Measurements from ENCODE around the gene C2CD2L. TPM values are rescaled to one million over a fixed set of nuclear protein-coding genes. Genes with fewer than 3 reads are reported as not detected.

C2CD2L gene
- total and polyA plus RNA-seq, 2 of the 13 experiments (the other 11 are each of a cell fraction or from before 2014, with no cell fraction given): 3.7 to 5.5 TPM

DNA sequence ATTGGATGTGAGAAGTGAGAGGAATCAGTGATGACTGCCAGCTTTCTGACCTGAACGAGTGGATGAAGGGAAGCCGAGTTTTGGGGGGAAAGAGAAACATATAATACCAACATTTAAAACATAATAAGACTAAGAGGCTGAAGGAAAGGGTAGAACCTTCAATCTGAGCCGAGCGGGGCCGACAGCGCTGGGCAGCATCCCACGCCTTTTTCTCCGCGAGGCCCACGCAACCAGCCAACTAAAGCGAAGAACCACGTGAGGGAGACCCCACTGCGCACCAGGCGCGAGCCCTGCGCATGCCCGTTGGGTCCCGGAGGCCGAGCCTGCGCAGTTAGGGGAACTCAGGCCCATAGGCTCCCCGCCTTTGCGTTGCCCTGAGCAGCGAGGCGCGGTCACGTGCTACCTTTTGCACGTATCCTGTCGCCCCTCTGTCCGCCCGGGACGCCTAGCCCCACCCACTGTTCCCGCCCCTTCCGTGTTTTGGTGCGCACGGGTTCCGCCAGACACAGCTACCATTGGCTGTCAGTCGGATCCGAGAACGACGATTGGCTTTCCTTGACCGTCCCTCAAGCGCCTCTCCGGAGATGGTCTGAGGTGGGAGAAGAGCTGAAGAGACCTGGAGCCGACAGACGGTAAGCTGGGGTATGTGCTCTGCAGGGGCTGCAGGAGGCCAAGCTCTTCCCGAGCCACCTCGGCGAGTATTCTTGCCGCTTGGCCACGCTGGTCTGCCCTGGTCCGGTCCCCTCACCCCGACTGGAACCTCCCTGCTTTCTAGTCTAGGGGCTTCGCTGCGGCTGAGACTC is 14.1 kb downstream of the C2CD2L start, which contains the start of gene HINFP (continued):
- no peak; the same call in 1 of the 2 replicates for TF ChIP-seq TFAP4 (IDR thresholded peaks at IDR 0.05; ENCODE audit: borderline replicate concordance, low read depth)
- TF ChIP-seq GATA4 (IDR thresholded peaks at IDR 0.05; ENCODE audit: borderline replicate concordance, low read depth): no peak; the same call in 1 of the 2 replicates
- no peak for TF ChIP-seq SNAI1 (CRISPR knock-in tag; IDR thresholded peaks at IDR 0.05; ENCODE audit: borderline replicate concordance)
- no peak for TF ChIP-seq CENPT (CRISPR knock-in tag; IDR thresholded peaks at IDR 0.05; ENCODE audit: low read depth)
- TF ChIP-seq IRX3 (CRISPR knock-in tag; IDR thresholded peaks at IDR 0.05; ENCODE audit: borderline replicate concordance, low read depth): peak; percentile 90
- TF ChIP-seq MAZ (IDR thresholded peaks at IDR 0.05; ENCODE audit: borderline replicate concordance, low read depth, low read length): 0 out of 2 replicates have a peak, but pooled peaks have one; percentile 39
- peak; percentile 48 for TF ChIP-seq MAZ (CRISPR knock-in tag; IDR thresholded peaks at IDR 0.05; ENCODE audit: low read depth)
- no peak for TF ChIP-seq XBP1 (CRISPR knock-in tag; IDR thresholded peaks at IDR 0.05)
- no peak for TF ChIP-seq LCORL (IDR thresholded peaks at IDR 0.05)
- TF ChIP-seq LCORL (CRISPR knock-in tag; IDR thresholded peaks at IDR 0.05): no peak; the same call in 1 of the 2 replicates
- TF ChIP-seq, protein P1, sequence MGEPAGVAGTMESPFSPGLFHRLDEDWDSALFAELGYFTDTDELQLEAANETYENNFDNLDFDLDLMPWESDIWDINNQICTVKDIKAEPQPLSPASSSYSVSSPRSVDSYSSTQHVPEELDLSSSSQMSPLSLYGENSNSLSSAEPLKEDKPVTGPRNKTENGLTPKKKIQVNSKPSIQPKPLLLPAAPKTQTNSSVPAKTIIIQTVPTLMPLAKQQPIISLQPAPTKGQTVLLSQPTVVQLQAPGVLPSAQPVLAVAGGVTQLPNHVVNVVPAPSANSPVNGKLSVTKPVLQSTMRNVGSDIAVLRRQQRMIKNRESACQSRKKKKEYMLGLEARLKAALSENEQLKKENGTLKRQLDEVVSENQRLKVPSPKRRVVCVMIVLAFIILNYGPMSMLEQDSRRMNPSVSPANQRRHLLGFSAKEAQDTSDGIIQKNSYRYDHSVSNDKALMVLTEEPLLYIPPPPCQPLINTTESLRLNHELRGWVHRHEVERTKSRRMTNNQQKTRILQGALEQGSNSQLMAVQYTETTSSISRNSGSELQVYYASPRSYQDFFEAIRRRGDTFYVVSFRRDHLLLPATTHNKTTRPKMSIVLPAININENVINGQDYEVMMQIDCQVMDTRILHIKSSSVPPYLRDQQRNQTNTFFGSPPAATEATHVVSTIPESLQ (CRISPR knock-in tag; conservative IDR thresholded peaks at IDR 0.05): no peak
- TF ChIP-seq ZBTB7B (CRISPR knock-in tag; IDR thresholded peaks at IDR 0.05): 0 out of 2 replicates have a peak, but pooled peaks have one; percentile 29
- TF ChIP-seq ZNF737 (CRISPR knock-in tag; IDR thresholded peaks at IDR 0.05; ENCODE audit: borderline replicate concordance): no peak
- TF ChIP-seq HMG20A (CRISPR knock-in tag; IDR thresholded peaks at IDR 0.05; ENCODE audit: borderline replicate concordance): no peak
- no peak for TF ChIP-seq JUN (CRISPR knock-in tag; IDR thresholded peaks at IDR 0.05)
- TF ChIP-seq ZBTB21 (CRISPR knock-in tag; IDR thresholded peaks at IDR 0.05): no peak
- TF ChIP-seq ISX (CRISPR knock-in tag; conservative IDR thresholded peaks at IDR 0.05): no peak
- TF ChIP-seq ZNF34 (CRISPR knock-in tag; IDR thresholded peaks at IDR 0.05; ENCODE audit: borderline replicate concordance): no peak
- no peak for TF ChIP-seq ZNF570 (CRISPR knock-in tag; IDR thresholded peaks at IDR 0.05; ENCODE audit: borderline replicate concordance)
- no peak for TF ChIP-seq ZNF644 (CRISPR knock-in tag; IDR thresholded peaks at IDR 0.05; ENCODE audit: low read depth)
- no peak for TF ChIP-seq MBD4 (IDR thresholded peaks at IDR 0.05; ENCODE audit: borderline replicate concordance, low read length)
- TF ChIP-seq ZNF724P (CRISPR knock-in tag; IDR thresholded peaks at IDR 0.05; ENCODE audit: borderline replicate concordance): peak; percentile 72; the same call in 1 of the 2 replicates
- TF ChIP-seq NFE2L1 (CRISPR knock-in tag; IDR thresholded peaks at IDR 0.05; ENCODE audit: borderline replicate concordance): no peak
- TF ChIP-seq ZNF598 (CRISPR knock-in tag; IDR thresholded peaks at IDR 0.05; ENCODE audit: borderline replicate concordance): peak; percentile 71
- no peak for TF ChIP-seq ZFP1 (CRISPR knock-in tag; IDR thresholded peaks at IDR 0.05)

All from HepG2 (cell line).